GM23338 (cell line): ENCODE measurements around the gene ZNF480.
"Not testable (repeated sequence)": the region's sequence is repeated elsewhere in the genome, so short reads cannot be mapped to it uniquely, and the experiment has no call there.

Source experiments
- CREB1 ChIP-seq: fragments of 250-450 bp; sonication (Bioruptor Pico); IDR thresholded peaks from 2 replicates; pipeline ENCODE4 v1.5.0; 2020; ENCODE audit warnings: low read depth, mild to moderate bottlenecking, moderate library complexity
- EZH2 ChIP-seq: fragments of 200-600 bp; sonication (generic); IDR thresholded peaks from one replicate; pipeline ENCODE4 v1.8.0; 2017; ENCODE audit warnings: antibody characterized with exemption, mild to moderate bottlenecking, low read depth; ENCODE audit not compliant: unreplicated experiment
- EZH2phosphoT487 ChIP-seq: fragments of 200-600 bp; sonication (generic); IDR thresholded peaks from one replicate; pipeline ENCODE4 v1.8.1; 2018; ENCODE audit warnings: antibody characterized with exemption; ENCODE audit not compliant: unreplicated experiment
- JUNB ChIP-seq: IDR thresholded peaks from one replicate; pipeline ENCODE4 v1.6.1; 2016; ENCODE audit warnings: antibody characterized with exemption; ENCODE audit not compliant: unreplicated experiment
- NANOG ChIP-seq: IDR thresholded peaks from 2 replicates; pipeline ENCODE4 v1.6.1; 2016; ENCODE audit warnings: antibody characterized with exemption, borderline replicate concordance
- POLR2AphosphoS5 ChIP-seq: IDR thresholded peaks from 2 replicates; pipeline ENCODE4 v1.6.1; 2016; ENCODE audit warnings: antibody characterized with exemption, low read depth
- ZNF331 ChIP-seq: fragments of 250-450 bp; sonication (Bioruptor Pico); IDR thresholded peaks from 2 replicates; pipeline ENCODE4 v1.5.0; 2020; ENCODE audit warnings: low read depth, mild to moderate bottlenecking, moderate library complexity
- TF ChIP-seq, protein P1 (sequence below), 2 experiments: fragments of 200-600 bp in 1 of 2; sonication (generic) in 1 of 2; conservative IDR thresholded peaks; 2 replicates each; pipeline versions ENCODE4 v1.5.1 to v1.6.1; 2016 to 2017; ENCODE audit warnings: antibody characterized with exemption in 2 of 2, low read depth in 2 of 2, mild to moderate bottlenecking in 2 of 2, moderate library complexity in 1 of 2
- TF ChIP-seq, protein P2 (sequence below): IDR thresholded peaks from one replicate; pipeline ENCODE4 v1.6.1; 2018; ENCODE audit warnings: antibody characterized with exemption; ENCODE audit not compliant: unreplicated experiment

DNA sequence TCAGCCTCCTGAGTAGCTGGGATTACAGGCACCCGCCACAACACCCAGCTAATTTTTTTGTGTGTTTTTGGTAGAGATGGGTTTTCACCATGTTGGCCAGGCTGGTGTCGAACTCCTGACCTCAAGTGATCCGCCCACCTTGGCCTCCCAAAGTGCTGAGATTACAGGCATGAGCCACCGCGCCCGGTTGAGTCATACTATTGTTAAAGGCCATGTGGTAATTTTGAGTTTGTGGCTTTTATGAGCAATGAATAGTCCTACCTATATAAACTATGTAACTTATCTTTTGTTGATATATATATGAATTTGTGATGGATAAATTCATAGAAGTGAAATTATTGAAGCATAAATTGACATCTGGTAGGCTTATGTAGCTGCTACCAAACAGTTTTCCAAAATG, 31.4 kb upstream of the ZNF480 start:
- TF ChIP-seq, protein P1, sequence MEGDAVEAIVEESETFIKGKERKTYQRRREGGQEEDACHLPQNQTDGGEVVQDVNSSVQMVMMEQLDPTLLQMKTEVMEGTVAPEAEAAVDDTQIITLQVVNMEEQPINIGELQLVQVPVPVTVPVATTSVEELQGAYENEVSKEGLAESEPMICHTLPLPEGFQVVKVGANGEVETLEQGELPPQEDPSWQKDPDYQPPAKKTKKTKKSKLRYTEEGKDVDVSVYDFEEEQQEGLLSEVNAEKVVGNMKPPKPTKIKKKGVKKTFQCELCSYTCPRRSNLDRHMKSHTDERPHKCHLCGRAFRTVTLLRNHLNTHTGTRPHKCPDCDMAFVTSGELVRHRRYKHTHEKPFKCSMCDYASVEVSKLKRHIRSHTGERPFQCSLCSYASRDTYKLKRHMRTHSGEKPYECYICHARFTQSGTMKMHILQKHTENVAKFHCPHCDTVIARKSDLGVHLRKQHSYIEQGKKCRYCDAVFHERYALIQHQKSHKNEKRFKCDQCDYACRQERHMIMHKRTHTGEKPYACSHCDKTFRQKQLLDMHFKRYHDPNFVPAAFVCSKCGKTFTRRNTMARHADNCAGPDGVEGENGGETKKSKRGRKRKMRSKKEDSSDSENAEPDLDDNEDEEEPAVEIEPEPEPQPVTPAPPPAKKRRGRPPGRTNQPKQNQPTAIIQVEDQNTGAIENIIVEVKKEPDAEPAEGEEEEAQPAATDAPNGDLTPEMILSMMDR (conservative IDR thresholded peaks at IDR 0.05; ENCODE audit: low read depth in 2 of 2) = not testable (repeated sequence)
- TF ChIP-seq CREB1 (CRISPR knock-in tag); EZH2; POLR2AphosphoS5; JUNB; NANOG; EZH2phosphoT487; ZNF331 (CRISPR knock-in tag): not testable (repeated sequence)
- TF ChIP-seq, protein P2, sequence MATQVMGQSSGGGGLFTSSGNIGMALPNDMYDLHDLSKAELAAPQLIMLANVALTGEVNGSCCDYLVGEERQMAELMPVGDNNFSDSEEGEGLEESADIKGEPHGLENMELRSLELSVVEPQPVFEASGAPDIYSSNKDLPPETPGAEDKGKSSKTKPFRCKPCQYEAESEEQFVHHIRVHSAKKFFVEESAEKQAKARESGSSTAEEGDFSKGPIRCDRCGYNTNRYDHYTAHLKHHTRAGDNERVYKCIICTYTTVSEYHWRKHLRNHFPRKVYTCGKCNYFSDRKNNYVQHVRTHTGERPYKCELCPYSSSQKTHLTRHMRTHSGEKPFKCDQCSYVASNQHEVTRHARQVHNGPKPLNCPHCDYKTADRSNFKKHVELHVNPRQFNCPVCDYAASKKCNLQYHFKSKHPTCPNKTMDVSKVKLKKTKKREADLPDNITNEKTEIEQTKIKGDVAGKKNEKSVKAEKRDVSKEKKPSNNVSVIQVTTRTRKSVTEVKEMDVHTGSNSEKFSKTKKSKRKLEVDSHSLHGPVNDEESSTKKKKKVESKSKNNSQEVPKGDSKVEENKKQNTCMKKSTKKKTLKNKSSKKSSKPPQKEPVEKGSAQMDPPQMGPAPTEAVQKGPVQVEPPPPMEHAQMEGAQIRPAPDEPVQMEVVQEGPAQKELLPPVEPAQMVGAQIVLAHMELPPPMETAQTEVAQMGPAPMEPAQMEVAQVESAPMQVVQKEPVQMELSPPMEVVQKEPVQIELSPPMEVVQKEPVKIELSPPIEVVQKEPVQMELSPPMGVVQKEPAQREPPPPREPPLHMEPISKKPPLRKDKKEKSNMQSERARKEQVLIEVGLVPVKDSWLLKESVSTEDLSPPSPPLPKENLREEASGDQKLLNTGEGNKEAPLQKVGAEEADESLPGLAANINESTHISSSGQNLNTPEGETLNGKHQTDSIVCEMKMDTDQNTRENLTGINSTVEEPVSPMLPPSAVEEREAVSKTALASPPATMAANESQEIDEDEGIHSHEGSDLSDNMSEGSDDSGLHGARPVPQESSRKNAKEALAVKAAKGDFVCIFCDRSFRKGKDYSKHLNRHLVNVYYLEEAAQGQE = not testable (repeated sequence)
